Measurements from ENCODE around the gene ASAP2.

ASAP2 gene

DNA sequence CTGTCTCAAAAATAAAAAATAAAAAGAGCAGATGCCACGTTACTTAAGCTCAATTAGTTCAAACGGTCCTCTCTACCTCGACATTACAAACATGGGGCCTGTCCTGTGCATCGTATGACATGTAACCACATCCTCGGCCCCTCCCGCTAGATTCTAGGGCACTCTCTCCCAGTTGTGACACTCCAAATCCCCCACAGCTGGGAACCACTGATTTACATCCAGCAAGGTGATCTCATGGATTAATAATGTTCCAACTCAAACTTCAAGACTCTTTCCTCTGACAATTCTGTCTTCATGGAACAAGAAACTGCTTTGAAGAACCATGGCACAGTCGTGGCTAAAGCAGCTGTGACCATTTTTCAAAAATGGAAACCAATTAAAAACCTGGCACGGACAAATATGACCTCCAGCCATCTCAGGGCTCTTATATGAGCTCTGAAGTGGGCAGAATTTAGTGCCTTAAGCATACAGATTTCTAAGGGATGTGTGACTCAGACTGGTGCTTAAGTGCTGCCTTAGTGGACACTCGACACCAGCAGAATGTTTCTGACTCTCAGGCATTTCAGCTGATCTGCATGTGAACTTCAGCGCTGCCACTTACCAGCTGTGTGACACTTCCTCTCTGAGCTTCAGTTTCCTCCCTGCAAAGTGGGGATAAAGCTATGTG lies 31.7 kb upstream of the ASAP2 start:
- Mint-ChIP-seq H3K27ac (no peak overlapping the region), H3K9me3 (no peaks in the 10 kb centered on the region), H3K4me1 (ENCODE audit: low read depth) (no peaks in the 10 kb centered on the region), H3K36me3 (ENCODE audit: low read depth) (no peaks in the 10 kb centered on the region), H3K4me3 (no peak overlapping the region), H3K27me3 (peaks cover 15% of the 10 kb centered on the region)

DNA sequence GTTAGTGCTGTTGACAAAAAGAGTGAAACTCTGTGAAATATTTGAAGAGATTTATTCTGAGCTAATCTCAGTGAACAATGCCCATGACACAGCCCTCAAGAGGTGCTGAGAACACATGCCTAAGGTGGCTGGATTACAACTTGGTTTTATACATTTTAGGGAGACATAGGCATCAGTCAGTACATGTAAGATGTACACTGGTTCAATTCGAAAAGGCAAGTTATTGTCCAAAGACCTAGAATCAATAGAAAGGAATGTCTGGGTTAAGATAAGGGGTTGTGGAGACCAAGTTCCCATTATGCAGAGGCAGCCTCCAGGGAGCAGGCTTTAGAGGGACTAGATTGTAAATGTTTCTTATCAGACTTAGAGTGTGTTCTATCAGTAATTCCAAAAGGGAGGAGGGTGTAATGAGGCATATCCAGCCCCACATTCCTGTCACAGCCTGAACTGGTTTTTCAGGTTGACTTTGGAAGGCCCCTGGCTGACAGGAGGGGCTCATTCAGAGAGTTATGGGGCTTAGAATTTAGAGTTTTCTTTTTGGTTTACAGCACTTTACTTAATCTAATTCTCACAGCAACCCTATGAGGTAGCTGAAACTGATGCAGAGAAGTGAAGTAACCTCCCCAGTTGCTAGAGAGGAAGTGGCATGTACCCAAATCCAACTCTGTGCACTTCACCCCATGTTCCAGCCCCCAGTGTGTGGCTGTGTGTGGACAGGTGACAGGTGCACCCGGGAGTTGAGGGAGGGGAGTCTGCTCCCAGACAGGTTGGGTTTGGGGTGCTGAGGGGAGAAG lies 28.3 kb upstream of the ASAP2 start:
- Mint-ChIP-seq H3K27me3 (peaks cover 23% of the 10 kb centered on the region), H3K9me3 (peaks cover 5% of the 10 kb centered on the region), H3K36me3 (ENCODE audit: low read depth) (no peaks in the 10 kb centered on the region), H3K27ac (no peak overlapping the region), H3K4me1 (ENCODE audit: low read depth) (no peaks in the 10 kb centered on the region), H3K4me3 (no peak overlapping the region)

DNA sequence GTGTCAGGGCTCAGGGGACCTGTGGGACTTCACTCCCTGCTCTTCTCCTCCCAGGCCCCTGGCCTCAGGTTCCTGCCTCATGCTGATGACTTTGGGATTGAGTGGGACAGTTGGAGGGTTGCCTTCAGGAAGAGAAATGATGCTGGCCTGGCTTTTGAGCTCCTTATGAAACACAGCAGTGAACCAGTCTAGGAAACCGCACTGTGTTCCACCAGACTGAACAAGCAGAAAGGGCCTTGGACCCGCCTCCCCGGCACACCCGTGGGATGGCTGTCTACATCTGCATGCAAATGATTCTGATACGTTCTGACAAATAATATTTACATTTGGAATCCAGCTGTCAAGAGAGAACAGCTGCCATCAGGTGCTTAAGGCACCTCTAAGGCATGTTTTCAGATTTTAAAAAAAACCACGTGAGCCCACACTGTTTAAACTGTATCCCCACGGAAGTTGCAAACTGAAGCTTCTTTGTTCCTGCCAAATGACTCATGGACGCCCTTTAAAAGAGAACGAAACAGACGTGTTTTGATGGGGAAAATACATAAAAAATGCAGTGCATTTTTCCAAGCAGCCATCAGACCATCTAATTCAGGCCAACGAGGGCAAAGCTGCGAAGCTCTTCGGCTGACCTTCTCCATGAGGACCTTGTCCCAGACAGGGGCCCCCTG lies 27.6 kb upstream of the ASAP2 start:
- no peaks in the 10 kb centered on the region for H3K4me1 Mint-ChIP-seq (ENCODE audit: low read depth)
- peaks cover 31% of the 10 kb centered on the region for H3K27me3 Mint-ChIP-seq
- peaks cover 5% of the 10 kb centered on the region for H3K9me3 Mint-ChIP-seq
- no peak overlapping the region for H3K27ac Mint-ChIP-seq
- no peaks in the 10 kb centered on the region for H3K36me3 Mint-ChIP-seq (ENCODE audit: low read depth)
- no peak overlapping the region for H3K4me3 Mint-ChIP-seq

DNA sequence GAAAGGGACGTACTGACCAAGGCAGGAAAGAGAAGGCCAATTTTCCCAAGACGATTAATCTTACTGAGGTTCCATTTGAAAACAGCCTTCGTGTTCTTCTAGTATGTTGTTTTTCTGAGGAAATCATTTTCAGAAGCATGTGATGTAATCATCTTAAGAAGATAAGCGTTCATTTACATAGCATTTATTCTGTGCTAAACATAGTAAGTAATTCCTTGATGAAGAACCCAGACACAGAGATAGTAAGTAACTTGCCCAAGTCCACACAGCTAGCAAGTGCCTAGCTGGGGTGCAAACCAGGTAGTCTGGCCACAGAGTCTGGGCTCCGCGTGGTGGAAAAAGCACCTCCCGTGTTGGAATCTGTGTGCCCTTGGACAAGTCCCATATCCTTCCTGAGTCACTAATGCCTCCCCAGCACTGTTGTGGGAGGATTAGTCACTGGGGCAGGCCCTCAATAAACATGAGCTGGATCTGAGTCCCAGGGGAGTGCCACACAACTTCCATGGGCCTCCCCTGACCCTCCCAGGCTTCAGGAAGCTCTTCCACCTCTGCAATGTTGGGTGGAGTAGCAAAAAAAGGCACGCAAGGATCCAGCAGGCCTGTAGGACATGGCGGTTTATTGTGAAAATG lies 26.9 kb upstream of the ASAP2 start:
- no peaks in the 10 kb centered on the region for H3K36me3 Mint-ChIP-seq (ENCODE audit: low read depth)
- H3K27me3 Mint-ChIP-seq: peaks cover 30% of the 10 kb centered on the region
- H3K27ac Mint-ChIP-seq: no peak overlapping the region
- H3K4me3 Mint-ChIP-seq: no peak overlapping the region
- no peaks in the 10 kb centered on the region for H3K4me1 Mint-ChIP-seq (ENCODE audit: low read depth)
- peaks cover 5% of the 10 kb centered on the region for H3K9me3 Mint-ChIP-seq

DNA sequence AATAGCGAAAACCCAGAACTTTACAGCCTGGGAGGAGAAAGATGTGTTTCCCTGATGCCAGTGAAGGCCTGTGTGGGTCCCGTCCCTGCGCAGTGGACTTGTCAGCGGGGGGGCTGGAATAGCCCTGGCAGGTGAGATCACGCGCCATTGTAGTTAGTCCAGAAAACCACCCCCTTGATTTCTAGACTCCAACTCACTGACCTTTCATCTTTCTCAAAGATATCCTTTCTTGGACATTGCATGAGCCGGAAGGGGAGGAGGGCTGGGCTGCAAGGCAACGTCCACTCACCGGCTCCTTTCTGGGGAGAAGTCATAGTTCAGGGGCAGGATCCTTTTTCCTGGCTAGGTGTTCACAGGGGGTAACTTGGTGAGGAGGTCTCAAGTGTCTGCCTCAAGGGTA lies 22.3 kb upstream of the ASAP2 start:
- peaks cover 23% of the 10 kb centered on the region for H3K27me3 Mint-ChIP-seq
- H3K9me3 Mint-ChIP-seq: peaks cover 5% of the 10 kb centered on the region
- H3K27ac Mint-ChIP-seq: no peak overlapping the region
- no peaks in the 10 kb centered on the region for H3K4me1 Mint-ChIP-seq (ENCODE audit: low read depth)
- no peaks in the 10 kb centered on the region for H3K36me3 Mint-ChIP-seq (ENCODE audit: low read depth)
- H3K4me3 Mint-ChIP-seq: no peak overlapping the region

DNA sequence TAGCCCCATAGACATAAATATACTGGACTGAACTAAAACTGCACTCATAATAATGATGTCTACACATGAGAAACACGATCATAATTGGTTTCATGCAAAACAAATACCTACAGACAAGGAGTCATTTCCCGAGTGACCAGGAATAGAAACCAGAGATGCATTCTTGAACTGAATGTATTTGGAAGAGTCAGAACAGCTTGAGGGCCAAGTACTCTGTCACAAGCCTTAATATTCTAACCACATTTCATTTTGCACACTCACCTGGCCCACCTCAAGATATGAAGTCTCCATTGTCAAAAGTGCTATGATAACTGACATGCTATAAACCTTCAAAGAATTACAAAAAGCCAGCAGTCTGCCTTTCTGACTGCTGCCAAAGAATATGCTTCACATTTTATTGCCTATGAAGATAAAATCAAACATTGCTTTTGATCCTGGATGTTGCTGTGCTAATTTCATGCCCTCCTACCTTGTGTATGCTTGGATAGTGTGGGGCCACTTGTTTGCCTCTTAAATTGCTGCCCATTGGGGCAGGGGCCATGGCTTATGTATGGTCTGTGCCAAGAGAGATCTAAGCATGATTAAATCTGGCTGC lies 18.9 kb upstream of the ASAP2 start:
- no peaks in the 10 kb centered on the region for H3K4me1 Mint-ChIP-seq (ENCODE audit: low read depth)
- peaks cover 14% of the 10 kb centered on the region for H3K27me3 Mint-ChIP-seq
- H3K4me3 Mint-ChIP-seq: no peak overlapping the region
- no peaks in the 10 kb centered on the region for H3K36me3 Mint-ChIP-seq (ENCODE audit: low read depth)
- H3K27ac Mint-ChIP-seq: no peak overlapping the region
- H3K9me3 Mint-ChIP-seq: no peaks in the 10 kb centered on the region

DNA sequence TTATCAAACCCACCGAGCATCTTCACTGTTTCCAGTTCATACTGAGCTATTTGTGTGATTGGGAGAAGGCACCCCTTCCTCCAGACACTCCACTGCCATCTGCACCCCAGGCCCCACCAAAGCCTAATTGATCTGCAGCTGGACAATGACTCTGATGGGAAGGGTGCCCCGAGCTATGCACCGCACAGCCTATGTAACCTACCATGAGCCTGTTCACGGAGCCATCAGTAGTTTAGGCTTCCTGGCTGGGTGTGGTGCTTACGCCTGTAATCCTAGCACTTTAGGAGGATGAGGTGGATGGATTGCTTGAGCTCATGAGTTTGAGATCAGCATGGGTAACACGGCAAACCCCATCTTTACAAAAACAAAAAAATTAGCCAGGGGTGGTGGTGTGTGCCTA lies 17.8 kb upstream of the ASAP2 start:
- Mint-ChIP-seq H3K4me3 (no peak overlapping the region), H3K36me3 (ENCODE audit: low read depth) (no peaks in the 10 kb centered on the region), H3K27ac (no peak overlapping the region), H3K27me3 (peaks cover 6% of the 10 kb centered on the region), H3K9me3 (no peaks in the 10 kb centered on the region), H3K4me1 (ENCODE audit: low read depth) (no peaks in the 10 kb centered on the region)

DNA sequence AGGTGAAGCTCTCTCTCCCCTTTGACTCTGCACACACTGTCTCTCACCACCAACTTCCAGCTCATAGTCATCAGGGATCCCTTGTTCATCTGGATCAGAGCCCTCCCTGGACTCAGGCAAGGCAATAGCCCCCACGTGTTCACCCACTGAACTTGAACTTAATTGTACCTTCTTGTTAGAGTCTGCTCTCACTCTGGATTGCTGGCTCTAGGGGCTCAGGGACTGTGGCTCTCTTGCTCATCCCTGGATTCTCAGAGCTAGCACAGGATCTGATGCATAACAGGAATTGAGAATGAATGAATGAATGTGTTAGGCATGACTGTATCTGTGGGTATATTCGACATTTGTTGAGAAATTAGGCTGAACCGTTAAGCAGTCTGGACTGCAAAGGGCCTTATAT lies 16.7 kb upstream of the ASAP2 start:
- Mint-ChIP-seq H3K27me3 (peaks cover 3% of the 10 kb centered on the region), H3K27ac (no peak overlapping the region), H3K4me1 (ENCODE audit: low read depth) (no peaks in the 10 kb centered on the region), H3K9me3 (no peaks in the 10 kb centered on the region), H3K36me3 (ENCODE audit: low read depth) (no peaks in the 10 kb centered on the region), H3K4me3 (no peak overlapping the region)

DNA sequence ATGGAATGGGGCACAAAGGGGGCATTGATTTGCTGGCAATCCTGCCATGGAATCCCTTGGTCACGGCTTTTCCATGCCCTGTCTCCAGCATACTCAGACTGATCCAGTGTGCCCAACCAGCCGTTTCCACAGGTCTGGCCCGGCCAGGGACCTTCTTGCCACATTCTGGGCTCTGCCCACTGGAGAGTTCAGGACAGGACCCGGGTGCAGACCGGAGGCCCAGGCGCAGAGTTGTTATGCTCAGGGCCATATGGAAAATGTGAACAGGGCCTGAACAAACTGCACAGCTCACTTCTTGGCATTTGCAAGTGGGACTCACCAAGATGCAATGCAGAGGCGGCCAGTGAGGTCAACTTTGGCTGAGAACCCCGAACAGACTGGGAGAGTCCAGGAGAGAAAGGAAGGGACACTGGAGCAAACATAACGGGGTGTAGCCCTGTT lies 15.6 kb upstream of the ASAP2 start:
- Mint-ChIP-seq H3K27ac (no peak overlapping the region), H3K9me3 (no peaks in the 10 kb centered on the region), H3K4me3 (no peak overlapping the region), H3K27me3 (peaks cover 3% of the 10 kb centered on the region), H3K4me1 (ENCODE audit: low read depth) (no peaks in the 10 kb centered on the region), H3K36me3 (ENCODE audit: low read depth) (no peaks in the 10 kb centered on the region)

DNA sequence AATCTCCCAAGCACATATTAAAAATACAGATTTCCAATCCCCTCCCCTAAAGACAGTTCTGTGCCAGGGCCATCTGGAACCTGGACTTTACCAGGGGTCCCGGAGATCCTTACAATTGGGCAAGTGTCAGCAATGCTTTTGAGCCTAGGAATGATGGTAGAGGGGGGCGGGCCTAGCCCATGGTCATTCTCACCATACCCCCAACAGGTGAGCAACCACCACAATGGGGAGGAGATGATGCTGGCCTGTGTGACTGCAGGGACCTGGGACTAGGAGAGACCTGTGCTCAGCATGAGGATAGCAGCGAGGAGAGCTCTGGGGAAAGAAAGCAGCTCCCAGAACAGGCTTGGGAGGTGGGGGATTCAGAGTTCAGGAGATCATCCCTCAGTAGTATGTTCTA lies 13.9 kb upstream of the ASAP2 start:
- Mint-ChIP-seq H3K4me3 (no peak overlapping the region), H3K4me1 (ENCODE audit: low read depth) (no peaks in the 10 kb centered on the region), H3K27ac (no peak overlapping the region), H3K27me3 (peaks cover 12% of the 10 kb centered on the region), H3K36me3 (ENCODE audit: low read depth) (no peaks in the 10 kb centered on the region), H3K9me3 (no peaks in the 10 kb centered on the region)

DNA sequence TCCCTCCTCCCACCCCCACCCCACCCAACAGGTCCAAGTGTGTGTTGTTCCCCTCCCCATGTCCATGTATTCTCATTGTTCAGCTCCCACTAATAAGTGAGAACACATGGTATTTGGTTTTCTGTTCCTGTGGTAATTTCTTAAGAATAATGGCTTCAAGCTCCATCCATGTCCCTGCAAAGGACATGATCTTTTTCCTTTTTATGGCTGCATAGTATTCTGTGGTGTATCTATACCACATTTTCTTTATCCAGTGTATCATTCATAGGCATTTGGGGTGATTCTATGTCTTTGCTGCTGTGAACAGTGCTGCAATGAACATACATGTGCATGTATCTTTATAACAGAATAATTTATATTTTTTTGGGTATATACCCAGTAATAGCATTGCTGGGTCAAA lies 12.3 kb upstream of the ASAP2 start:
- H3K36me3 Mint-ChIP-seq (ENCODE audit: low read depth): no peaks in the 10 kb centered on the region
- H3K9me3 Mint-ChIP-seq: no peaks in the 10 kb centered on the region
- H3K4me3 Mint-ChIP-seq: no peak overlapping the region
- H3K4me1 Mint-ChIP-seq (ENCODE audit: low read depth): no peaks in the 10 kb centered on the region
- no peak overlapping the region for H3K27ac Mint-ChIP-seq
- peaks cover 25% of the 10 kb centered on the region for H3K27me3 Mint-ChIP-seq

DNA sequence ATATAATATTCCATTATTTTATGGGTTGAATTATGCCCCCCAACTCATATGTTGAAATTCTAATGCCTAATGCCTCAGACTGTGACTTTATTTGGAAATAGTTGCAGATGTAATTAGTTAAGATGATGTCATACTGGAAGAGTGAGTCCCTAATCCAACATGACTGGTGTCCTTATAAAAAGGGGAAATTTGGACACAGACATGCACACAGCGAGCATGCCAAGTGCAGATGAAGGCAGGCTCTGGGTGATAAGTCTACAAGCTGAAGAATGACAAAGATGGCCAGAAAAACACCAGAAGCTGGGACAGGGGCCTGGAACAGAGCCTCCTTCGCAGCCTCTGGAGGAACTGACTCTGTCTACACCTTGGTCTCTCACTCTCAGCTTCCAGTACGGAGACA lies 10.0 kb upstream of the ASAP2 start:
- H3K4me1 Mint-ChIP-seq (ENCODE audit: low read depth): no peaks in the 10 kb centered on the region
- no peaks in the 10 kb centered on the region for H3K9me3 Mint-ChIP-seq
- H3K36me3 Mint-ChIP-seq (ENCODE audit: low read depth): no peaks in the 10 kb centered on the region
- H3K4me3 Mint-ChIP-seq: no peak overlapping the region
- peaks cover 35% of the 10 kb centered on the region for H3K27me3 Mint-ChIP-seq
- H3K27ac Mint-ChIP-seq: no peak overlapping the region

DNA sequence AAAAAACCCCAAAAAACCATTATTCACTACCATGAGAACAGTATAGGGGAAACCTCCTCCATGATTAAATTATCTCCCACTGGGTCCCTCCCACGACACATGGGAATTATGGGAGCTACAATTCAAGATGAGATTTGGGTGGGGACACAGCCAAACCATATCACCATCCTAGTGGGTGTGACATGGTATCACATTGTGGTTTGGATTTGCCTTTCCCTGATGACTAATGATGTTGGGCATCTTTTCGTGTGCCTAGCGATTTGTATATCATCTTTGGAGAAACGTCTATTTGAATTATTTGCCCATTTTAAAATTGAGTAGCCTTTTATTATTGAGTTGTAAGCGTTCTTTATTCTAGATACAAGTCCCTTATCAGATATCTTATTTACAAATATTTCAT lies 8.7 kb upstream of the ASAP2 start:
- Mint-ChIP-seq H3K9me3 (no peaks in the 10 kb centered on the region), H3K36me3 (ENCODE audit: low read depth) (no peaks in the 10 kb centered on the region), H3K27me3 (peaks cover 39% of the 10 kb centered on the region), H3K27ac (no peak overlapping the region), H3K4me3 (no peak overlapping the region), H3K4me1 (ENCODE audit: low read depth) (no peaks in the 10 kb centered on the region)

DNA sequence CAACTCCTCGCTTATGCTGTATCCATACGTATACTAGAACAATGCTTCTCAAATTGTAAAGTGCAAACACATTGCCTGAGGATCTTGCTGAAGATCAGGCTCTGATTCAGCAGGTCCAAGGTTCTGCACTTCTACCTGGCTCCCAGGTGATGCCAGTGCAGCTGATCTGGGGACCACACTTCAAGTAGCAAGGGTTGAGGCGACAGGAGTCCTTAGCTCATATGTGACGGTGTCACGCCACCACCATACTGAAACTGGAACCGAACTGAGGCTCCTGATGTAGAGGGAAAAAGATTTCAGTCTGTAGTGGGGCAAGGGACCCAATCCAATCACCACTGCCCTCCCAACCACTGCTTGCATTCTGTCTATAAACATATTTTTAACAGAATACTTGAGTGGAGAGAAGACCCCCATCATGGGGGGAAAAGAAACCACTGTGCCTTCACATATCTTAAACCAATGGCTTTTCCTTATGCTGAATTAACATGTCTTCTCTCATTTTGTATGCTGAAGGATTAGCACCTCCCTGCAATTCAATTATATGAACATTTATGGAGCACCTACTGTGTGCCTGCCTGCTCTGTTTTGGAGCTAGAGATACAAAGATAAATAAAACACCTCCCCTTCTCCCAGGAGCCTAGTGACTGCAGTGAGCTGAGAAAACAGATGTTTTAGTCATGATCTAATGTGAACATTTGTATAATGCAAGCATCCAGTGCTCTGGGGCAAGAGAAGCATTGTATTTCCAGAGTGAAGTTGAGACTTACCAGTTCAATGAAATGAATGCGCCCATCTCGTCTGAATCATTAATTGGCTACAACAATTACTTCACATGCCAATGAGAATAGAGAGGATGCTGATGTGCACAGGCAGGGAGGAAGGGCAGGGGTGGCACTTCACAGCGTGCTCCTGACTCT lies 6.6 kb upstream of the ASAP2 start:
- Mint-ChIP-seq H3K27me3 (peaks cover 53% of the 10 kb centered on the region), H3K4me3 (no peak overlapping the region), H3K9me3 (no peaks in the 10 kb centered on the region), H3K36me3 (ENCODE audit: low read depth) (no peaks in the 10 kb centered on the region), H3K27ac (no peak overlapping the region), H3K4me1 (ENCODE audit: low read depth) (no peaks in the 10 kb centered on the region)
